ENCODE measurements around the gene CCR3.
A peak's percentile ranks its signal among the peaks of the same experiment; 100 is the strongest.
"Not testable (repeated sequence)": the region's sequence is repeated elsewhere in the genome, so short reads cannot be mapped to it uniquely, and the experiment has no call there.

Gene CCR3

DNA sequence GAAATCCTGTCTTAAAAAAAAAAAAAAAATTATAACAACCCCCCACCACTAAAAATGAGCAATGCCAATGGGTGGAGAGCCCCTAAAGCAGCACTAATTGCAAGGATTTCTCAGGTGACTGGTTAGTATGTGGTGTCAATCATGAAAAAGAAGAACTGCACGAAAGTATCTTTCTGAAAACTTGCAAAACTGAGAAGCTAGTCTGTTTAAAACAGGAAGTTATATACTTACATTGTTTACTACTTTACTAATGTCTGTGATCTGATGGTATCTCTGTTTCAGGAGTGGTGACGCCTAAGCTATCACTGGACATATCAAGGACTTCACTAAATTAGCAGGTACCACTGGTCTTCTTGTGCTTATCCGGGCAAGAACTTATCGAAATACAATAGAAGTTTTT lies at the start of gene CCR3:
TSS of gene CCR3 (plus strand) at position 341 of the 400 bp plus-strand sequence. CDS start 22,699 bp downstream, outside the sequence.
- no peak for DNase-seq

- no peak for DNase-seq
Observed at GRCh38 chr3:46192939-46193338, 49.3 kb upstream of the CCR3 start.

DNA sequence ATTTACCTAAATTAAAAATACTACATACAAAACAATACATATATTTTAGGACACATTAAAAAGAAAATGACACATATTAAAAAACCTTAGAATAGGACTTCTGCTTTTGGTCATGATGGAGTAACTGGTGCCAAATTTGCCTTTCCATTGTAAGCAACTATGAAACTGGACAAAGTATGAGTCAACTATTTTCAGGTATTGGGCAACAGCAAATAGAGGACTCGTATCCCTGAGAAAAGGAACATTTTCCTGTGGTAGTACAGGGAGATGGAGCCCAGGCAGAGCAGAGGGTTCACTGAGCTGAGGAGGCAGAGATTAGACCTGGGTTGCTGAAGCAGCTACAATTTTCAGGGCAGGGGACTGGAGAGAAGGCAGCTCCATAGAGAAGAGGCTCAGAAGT lies 48.8 kb upstream of the CCR3 start:
- DNase-seq, result no peak

- no peak for DNase-seq
Observed at GRCh38 chr3:46194868-46195553, 47.2 kb upstream of the CCR3 start.

- peak; percentile 57 for DNase-seq
Observed at GRCh38 chr3:46196261-46196957, 45.9 kb upstream of the CCR3 start.

- no peak for DNase-seq
Observed at GRCh38 chr3:46200211-46200610, 42.0 kb upstream of the CCR3 start.

GRCh38 chr3:46200790-46201189 lies 41.5 kb upstream of the CCR3 start:
- no peak for DNase-seq

- no peak for DNase-seq
Observed at GRCh38 chr3:46202535-46202934, 39.7 kb upstream of the CCR3 start.

DNA sequence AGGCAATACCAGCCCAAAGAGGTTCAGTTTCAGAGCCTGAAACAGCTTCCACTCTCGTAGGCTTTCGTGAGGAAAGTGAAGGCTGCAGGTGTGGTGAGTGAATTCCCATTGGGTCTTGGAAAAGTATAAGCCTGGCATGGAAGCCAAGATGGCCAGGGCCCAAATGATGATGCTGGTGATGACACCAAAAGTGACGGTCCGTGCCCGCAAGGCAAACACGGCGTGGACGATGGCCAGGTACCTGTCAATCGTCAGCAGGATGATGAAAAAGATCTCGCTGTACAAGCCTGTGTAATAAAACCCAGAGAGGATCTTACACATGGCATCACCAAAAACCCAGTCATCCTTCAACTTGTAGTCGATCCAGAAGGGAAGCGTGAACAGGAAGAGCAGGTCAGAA lies 38.6 kb upstream of the CCR3 start:
- DNase-seq, result no peak

DNA sequence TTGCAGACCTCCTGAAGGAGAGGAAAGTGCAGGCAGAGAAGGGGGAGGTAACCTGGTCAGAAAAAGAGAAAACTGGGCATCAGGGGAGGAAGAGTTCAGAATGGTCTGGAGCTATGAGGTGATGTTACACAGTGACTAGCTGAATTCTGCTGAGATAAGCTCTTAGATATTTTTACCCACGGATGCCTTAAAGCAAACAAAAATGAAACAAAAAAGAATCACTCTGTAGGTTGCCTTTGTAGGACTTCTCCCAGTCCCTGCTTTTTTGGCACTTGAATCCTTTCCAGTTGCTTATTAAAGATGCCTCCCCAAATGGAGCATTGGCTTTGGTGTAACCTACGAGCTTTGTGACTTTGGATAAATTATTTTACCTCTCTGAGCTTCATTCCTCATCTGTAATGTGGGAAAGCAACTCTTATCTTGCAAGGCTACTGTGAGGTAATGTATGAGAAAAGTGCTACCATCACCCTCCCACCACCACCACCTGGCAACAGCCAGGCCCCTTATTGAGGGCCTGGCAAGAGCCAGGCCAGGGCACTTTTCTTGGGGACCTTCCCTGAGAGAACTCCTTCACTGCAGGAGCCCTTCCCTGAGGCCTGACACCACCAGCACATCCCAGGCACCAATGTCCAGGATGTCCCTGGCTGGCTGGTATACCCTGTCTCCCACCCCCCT lies 36.8 kb upstream of the CCR3 start:
- DNase-seq, result no peak

DNA sequence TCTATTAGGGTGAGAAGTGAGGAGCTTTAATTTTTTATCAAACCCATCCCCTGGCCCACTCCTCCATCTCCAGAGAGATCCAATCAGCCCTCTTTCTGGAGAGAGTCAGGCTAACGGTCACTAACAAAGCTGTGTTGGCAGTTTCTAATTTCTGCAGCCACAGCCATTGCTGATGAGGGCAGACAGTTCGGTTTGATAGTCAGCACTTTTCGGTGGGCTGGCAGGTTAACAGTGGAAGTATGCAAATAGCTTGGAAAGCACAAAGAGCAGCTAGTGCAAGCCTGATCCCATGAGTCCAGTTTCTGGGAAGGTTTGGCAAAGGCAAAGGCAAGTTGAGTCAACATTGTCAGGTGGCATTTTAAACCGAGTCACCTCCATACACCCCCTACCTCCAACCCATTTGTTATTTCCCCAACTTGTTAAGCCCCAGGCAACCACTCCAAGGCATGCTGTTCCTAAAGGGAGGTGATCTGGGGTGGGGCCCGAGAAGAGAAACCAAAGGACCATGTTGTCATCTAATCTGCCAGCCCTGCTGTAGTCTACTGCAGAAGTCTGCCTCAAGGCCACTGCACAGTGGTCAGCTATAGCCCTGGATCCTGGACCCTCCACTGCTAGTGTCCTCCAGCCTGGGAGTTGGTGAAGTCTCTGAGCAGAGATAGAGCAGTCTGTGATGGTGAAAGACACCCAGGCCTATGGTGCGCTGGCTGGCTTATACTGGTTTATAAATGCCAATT lies 35.8 kb upstream of the CCR3 start:
- no peak for DNase-seq

- not testable (repeated sequence) for DNase-seq
Observed at GRCh38 chr3:46207514-46207913, 34.7 kb upstream of the CCR3 start.

DNA sequence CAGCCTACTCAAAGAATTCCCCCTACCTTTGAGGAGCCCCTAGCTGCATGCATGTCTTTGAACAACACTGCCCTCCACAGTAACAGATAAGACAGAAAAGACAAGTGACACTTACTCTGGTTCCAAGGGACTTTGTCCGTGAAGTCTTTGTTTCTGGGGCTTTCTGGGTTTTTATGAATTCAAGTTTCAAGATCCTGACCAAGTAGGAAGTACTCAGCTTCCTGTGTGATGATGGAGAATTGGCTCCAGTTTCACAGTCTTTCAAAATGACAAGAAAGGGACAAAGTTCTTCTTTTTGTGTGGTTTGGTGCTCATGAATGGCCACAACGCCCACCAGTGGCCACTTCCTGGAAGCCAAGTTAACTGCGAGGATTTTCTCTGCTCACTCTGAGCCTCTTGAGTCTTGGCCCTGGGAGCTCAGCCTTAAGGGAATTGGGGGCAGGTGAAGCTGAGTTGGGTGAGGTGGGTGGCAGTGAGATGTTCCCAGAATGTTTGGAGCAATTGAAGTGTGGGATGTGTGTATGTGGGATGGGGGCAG lies 34.0 kb upstream of the CCR3 start, which contains the start of gene CCR1:
TSS of gene CCR1 (minus strand) at position 147 of the 538 bp plus-strand sequence. CDS start 4,000 bp downstream, outside the sequence.
- peak; percentile 76 for DNase-seq

- no peak for DNase-seq
Observed at GRCh38 chr3:46209053-46209452, 33.2 kb upstream of the CCR3 start.

GRCh38 chr3:46209746-46210470 lies 32.4 kb upstream of the CCR3 start:
- DNase-seq, result peak; percentile 22

- DNase-seq, result peak; percentile 45
Observed at GRCh38 chr3:46212101-46212500, 30.2 kb upstream of the CCR3 start.

GRCh38 chr3:46213201-46213600 lies 29.1 kb upstream of the CCR3 start:
- no peak for DNase-seq

DNA sequence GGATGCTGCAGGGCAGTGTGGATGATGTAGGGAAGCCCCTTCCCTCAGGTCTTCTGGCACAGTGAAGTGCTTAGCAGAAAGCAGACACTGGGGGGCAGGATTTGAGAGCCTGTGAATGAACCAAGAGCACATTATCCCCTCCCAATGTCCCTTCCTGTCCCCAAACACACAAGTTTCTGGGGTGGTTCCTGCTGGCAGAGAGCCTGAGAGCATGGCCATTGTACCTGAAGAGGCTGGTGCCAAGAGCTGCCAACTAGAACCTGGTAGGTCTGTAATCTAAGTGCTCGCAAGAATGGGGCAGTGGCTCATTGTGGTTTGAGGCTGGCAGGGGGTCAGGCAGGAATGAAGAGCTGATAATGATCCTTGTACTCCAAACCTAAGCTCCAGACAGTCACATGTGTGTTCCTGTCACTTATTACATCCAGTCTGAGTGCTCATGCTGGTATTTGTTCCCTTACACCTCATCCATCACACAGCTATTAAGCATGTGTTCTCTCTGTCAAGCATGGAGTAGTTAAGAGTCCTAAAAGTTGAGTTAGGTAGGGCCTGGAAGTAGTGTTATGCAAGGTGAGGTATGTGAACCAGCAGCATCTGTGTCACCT lies 27.4 kb upstream of the CCR3 start:
- DNase-seq, result no peak

GRCh38 chr3:46215810-46216414 lies 26.3 kb upstream of the CCR3 start:
- DNase-seq, result no peak

DNA sequence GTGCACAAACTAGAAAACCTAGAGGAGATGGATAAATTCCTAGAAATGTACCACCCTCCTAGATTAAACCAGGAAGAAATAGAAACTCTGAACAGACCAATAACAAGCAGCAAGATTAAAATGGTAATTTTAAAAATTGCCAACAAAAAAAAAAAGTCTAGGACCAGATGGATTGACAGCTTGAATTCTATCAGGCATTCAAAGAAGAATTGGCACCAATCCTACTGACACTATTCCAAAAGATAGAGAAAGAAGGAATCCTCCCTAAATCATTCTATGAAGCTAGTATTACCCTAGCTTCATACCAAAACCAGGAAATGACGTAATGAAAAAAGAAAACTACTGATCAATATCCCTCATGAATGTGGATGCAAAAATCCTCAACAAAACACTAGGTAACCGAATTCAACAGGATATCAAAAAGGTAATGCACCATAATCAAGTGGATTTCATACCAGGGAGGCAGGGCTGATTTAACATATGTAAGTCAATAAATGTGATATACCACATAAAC lies 24.0 kb upstream of the CCR3 start:
- no peak for DNase-seq

DNA sequence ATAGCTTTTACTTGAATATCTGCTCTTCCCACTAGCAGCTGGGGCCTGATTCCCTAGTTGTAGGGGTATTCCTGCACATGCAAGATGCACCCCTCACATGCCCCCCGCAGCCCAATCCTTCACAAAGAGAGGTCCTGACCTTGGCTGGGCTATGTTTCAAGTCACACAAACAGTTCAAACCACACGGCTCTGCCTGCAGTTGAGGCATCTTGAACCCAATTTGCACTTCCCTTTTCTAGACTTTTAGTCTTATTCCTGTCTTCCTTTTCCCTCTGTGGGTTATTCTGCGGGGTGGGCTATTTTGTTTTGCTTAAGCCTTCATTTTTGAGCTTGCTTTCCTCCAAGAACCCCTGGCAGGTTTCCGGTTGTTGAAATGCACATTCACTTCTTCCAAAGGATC lies 20.9 kb upstream of the CCR3 start:
- no peak for DNase-seq

All from islet precursor cell (in vitro differentiated cells).